ENCODE results near the gene HUWE1.

The HUWE1 gene

DNA sequence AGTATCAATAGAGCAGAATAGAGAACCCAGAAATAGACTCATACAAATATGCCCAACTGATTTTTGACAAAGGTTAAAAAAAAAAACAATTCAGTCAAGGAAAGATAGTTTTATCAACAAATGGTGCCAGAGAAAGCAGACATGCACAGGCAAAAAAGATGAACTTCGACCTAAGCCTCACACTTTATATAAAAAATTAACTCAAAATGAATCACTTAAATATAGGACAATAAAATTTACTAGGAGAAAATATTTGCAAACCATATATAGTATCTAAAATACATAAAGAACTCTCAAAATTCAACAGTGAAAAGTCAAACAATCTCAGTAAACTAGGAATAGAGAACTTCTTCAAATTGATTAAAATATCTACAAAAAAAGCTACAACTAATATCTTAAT is 29.7 kb downstream of the HUWE1 start:
- TF ChIP-seq EZH2 (IDR thresholded peaks at IDR 0.05; ENCODE audit: borderline replicate concordance, low read length) = no peak
- TF ChIP-seq, protein P1, sequence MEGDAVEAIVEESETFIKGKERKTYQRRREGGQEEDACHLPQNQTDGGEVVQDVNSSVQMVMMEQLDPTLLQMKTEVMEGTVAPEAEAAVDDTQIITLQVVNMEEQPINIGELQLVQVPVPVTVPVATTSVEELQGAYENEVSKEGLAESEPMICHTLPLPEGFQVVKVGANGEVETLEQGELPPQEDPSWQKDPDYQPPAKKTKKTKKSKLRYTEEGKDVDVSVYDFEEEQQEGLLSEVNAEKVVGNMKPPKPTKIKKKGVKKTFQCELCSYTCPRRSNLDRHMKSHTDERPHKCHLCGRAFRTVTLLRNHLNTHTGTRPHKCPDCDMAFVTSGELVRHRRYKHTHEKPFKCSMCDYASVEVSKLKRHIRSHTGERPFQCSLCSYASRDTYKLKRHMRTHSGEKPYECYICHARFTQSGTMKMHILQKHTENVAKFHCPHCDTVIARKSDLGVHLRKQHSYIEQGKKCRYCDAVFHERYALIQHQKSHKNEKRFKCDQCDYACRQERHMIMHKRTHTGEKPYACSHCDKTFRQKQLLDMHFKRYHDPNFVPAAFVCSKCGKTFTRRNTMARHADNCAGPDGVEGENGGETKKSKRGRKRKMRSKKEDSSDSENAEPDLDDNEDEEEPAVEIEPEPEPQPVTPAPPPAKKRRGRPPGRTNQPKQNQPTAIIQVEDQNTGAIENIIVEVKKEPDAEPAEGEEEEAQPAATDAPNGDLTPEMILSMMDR (IDR thresholded peaks at IDR 0.05; ENCODE audit: low read length) = no peak
- Histone ChIP-seq H3K4me3 (ENCODE audit: low read depth, low read length, poor library complexity, severe bottlenecking) (no peak overlapping the region), H4K20me1 (ENCODE audit: insufficient read depth, low read length) (no peaks in the 10 kb centered on the region), H3K27ac (ENCODE audit: low read depth, low read length, poor library complexity, severe bottlenecking) (no peak overlapping the region), H3K9ac (ENCODE audit: low read length) (no peak overlapping the region), H3K4me1 (ENCODE audit: insufficient read depth, low read length, severe bottlenecking) (no peaks in the 10 kb centered on the region), H2AFZ (ENCODE audit: low read length) (no peak overlapping the region), H3K36me3 (ENCODE audit: insufficient read depth, low read length) (peaks cover 56% of the 10 kb centered on the region), H3K9me3 (ENCODE audit: low read length) (no peaks in the 10 kb centered on the region), H3K9me2 (ENCODE audit: low read depth, low read length) (no peaks in the 10 kb centered on the region), H3K27me3 (ENCODE audit: insufficient read depth, low read length) (no peaks in the 10 kb centered on the region), H3K4me2 (ENCODE audit: low read length) (no peak overlapping the region), H3K79me2 (ENCODE audit: insufficient read depth, low read length) (peaks cover 52% of the 10 kb centered on the region), H3F3A (ENCODE audit: insufficient read depth, low read length) (no peaks in the 10 kb centered on the region)

DNA sequence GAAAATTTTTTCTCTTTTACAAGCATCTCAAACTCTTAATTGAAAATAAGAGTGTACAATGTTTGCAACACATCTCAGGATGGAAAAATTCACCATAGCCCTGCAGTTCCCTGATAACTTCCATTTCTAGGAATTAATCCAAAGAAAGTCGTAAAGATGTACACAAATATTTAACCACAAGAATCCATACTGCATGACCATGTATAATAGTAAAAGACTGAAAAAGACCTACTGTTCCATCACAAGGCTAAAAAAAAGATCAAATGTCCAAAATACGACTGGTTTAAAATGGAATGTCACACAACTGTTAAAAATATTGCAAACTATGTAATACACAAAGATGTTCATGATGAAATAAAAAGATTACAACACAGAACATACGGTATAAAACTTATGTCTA is 32.1 kb downstream of the HUWE1 start:
- Histone ChIP-seq H4K20me1 (ENCODE audit: insufficient read depth, low read length) (no peaks in the 10 kb centered on the region), H3K4me1 (ENCODE audit: insufficient read depth, low read length, severe bottlenecking) (no peaks in the 10 kb centered on the region), H3K9ac (ENCODE audit: low read length) (no peak overlapping the region), H2AFZ (ENCODE audit: low read length) (no peak overlapping the region), H3K4me3 (ENCODE audit: low read depth, low read length, poor library complexity, severe bottlenecking) (no peak overlapping the region), H3K27me3 (ENCODE audit: insufficient read depth, low read length) (no peaks in the 10 kb centered on the region), H3F3A (ENCODE audit: insufficient read depth, low read length) (no peaks in the 10 kb centered on the region), H3K27ac (ENCODE audit: low read depth, low read length, poor library complexity, severe bottlenecking) (no peak overlapping the region), H3K9me2 (ENCODE audit: low read depth, low read length) (no peaks in the 10 kb centered on the region), H3K36me3 (ENCODE audit: insufficient read depth, low read length) (peaks cover 67% of the 10 kb centered on the region), H3K79me2 (ENCODE audit: insufficient read depth, low read length) (peaks cover 37% of the 10 kb centered on the region), H3K4me2 (ENCODE audit: low read length) (no peak overlapping the region), H3K9me3 (ENCODE audit: low read length) (no peaks in the 10 kb centered on the region)
- TF ChIP-seq, protein P1 (IDR thresholded peaks at IDR 0.05; ENCODE audit: low read length) = no peak
- TF ChIP-seq EZH2 (IDR thresholded peaks at IDR 0.05; ENCODE audit: borderline replicate concordance, low read length) = no peak

DNA sequence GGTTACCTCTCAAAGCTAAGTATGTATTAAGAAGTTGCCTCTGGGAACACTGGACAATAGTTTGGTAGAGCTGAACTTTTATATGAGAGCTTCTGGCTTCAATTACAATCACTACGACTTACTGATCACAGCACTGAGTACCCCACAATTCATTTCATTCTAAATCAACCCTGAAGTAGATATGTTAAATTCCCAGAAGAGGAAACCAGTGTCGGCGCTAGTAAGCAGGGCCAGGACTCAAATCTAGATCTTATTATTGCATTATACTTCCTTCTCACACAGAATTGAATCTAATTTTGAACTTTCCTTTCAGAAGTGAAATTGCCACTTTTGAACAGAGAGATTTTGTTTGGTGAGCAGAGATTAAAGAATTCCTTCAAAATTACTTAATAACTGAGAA is 41.8 kb downstream of the HUWE1 start:
- H3K36me3 ChIP-seq (ENCODE audit: insufficient read depth, low read length) = peaks cover 96% of the 10 kb centered on the region

More for the DNA sequence above, 41.8 kb downstream of the HUWE1 start:
- Histone ChIP-seq H3K4me1 (ENCODE audit: insufficient read depth, low read length, severe bottlenecking) (no peaks in the 10 kb centered on the region), H3K27me3 (ENCODE audit: insufficient read depth, low read length) (no peaks in the 10 kb centered on the region), H3K4me2 (ENCODE audit: low read length) (no peak overlapping the region), H3K4me3 (ENCODE audit: low read depth, low read length, poor library complexity, severe bottlenecking) (no peak overlapping the region), H3K27ac (ENCODE audit: low read depth, low read length, poor library complexity, severe bottlenecking) (no peak overlapping the region), H2AFZ (ENCODE audit: low read length) (no peak overlapping the region), H3K79me2 (ENCODE audit: insufficient read depth, low read length) (no peaks in the 10 kb centered on the region), H3K9me2 (ENCODE audit: low read depth, low read length) (no peaks in the 10 kb centered on the region), H3F3A (ENCODE audit: insufficient read depth, low read length) (no peaks in the 10 kb centered on the region), H4K20me1 (ENCODE audit: insufficient read depth, low read length) (no peaks in the 10 kb centered on the region), H3K9ac (ENCODE audit: low read length) (no peak overlapping the region), H3K9me3 (ENCODE audit: low read length) (no peaks in the 10 kb centered on the region)
- TF ChIP-seq, protein P1 (IDR thresholded peaks at IDR 0.05; ENCODE audit: low read length) = no peak
- TF ChIP-seq EZH2 (IDR thresholded peaks at IDR 0.05; ENCODE audit: borderline replicate concordance, low read length) = no peak

Measured in OCI-LY1 (cell line).